SK-N-SH (cell line): ENCODE measurements around the gene MLEC.

Experiments
- JUND ChIP-seq: IDR thresholded peaks from 2 replicates; pipeline ENCODE4 v1.4.0; 2012
- POLR2AphosphoS5 ChIP-seq: IDR thresholded peaks from 2 replicates; pipeline ENCODE4 v1.6.1; 2012; ENCODE audit warnings: low read depth, low read length
- RAD21 ChIP-seq: IDR thresholded peaks from 2 replicates; pipeline ENCODE4 v1.6.1; 2012; ENCODE audit warnings: mild to moderate bottlenecking, low read length
- RFX5 ChIP-seq: IDR thresholded peaks from 2 replicates; pipeline ENCODE4 v1.6.1; 2012; ENCODE audit warnings: mild to moderate bottlenecking, improper control_type of control experiment, low read length
- TF ChIP-seq, protein P1 (sequence below): fragments of 150-350 bp; IDR thresholded peaks from 2 replicates; pipeline ENCODE4 v1.6.1; 2017; ENCODE audit warnings: antibody characterized with exemption, low read length, low read depth, borderline replicate concordance

GRCh38 chr12:120689397-120690082, 2.6 kb downstream of the MLEC start:
- TF ChIP-seq JUND (no peak), RFX5 (no peak), RAD21 (no peak), POLR2AphosphoS5 (no peak)
- TF ChIP-seq, protein P1, sequence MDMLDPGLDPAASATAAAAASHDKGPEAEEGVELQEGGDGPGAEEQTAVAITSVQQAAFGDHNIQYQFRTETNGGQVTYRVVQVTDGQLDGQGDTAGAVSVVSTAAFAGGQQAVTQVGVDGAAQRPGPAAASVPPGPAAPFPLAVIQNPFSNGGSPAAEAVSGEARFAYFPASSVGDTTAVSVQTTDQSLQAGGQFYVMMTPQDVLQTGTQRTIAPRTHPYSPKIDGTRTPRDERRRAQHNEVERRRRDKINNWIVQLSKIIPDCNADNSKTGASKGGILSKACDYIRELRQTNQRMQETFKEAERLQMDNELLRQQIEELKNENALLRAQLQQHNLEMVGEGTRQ = no peak
